B cell (primary cell): ENCODE data around the gene TNNI3.

Experiments used
- CTCF ChIP-seq: fragments of 200-600 bp; IDR thresholded peaks from one replicate; pipeline ENCODE4 v1.8.0; 2022; ENCODE audit warnings: antibody characterized with exemption, mild to moderate bottlenecking
- EZH2 ChIP-seq: IDR thresholded peaks from 2 replicates; pipeline ENCODE4 v1.6.1; 2012; ENCODE audit warnings: borderline replicate concordance, low read depth, mild to moderate bottlenecking, moderate library complexity, low read length; ENCODE audit not compliant: insufficient read depth, poor library complexity, severe bottlenecking

- TF ChIP-seq CTCF = no peak
- no peak for TF ChIP-seq EZH2
Measured at GRCh38 chr19:55158423-55158822, 891 bp upstream of the TNNI3 start.
